HEK293 (cell line): Measurements from ENCODE around the gene CYB5B.

Source experiments
- CTCF ChIA-PET: fragments of 350-600 bp; formaldehyde crosslinking; extraction: SDS; loops from one replicate; lab custom pipeline; 2021; ENCODE audit warnings: antibody characterized with exemption; lab: Yijun Ruan, JAX
- POLR2A ChIA-PET: fragments of 300-600 bp; formaldehyde crosslinking; extraction: SDS; loops from one replicate; lab custom pipeline; 2020; ENCODE audit warnings: antibody characterized with exemption, inconsistent platforms; lab: Yijun Ruan, JAX
- H3K27ac ChIP-seq: fragments of 200-500 bp; sonication (Bioruptor generic); 2 replicates; pipeline ENCODE4 v1.5.1; 2014; ENCODE audit warnings: low read depth, low read length, control low read depth, inconsistent platforms; ENCODE audit errors: extremely low read depth
- H3K36me3 ChIP-seq, 2 experiments: fragments of 200-500 bp in 1 of 2; sonication (Bioruptor generic) in 1 of 2; 1 replicate in 1 of 2; 2 replicates in 1 of 2; pipeline ENCODE4 v1.5.1; 2014 to 2017; ENCODE audit warnings: inconsistent platforms in 2 of 2, low read length in 2 of 2; ENCODE audit not compliant: control insufficient read depth in 2 of 2, insufficient read depth in 1 of 2
- H3K4me1 ChIP-seq: fragments of 200-500 bp; sonication (Bioruptor generic); 2 replicates; pipeline ENCODE4 v1.5.1; 2014; ENCODE audit warnings: mild to moderate bottlenecking, low read length, inconsistent platforms; ENCODE audit not compliant: control insufficient read depth, insufficient read depth
- H3K4me3 ChIP-seq: 2 replicates; pipeline ENCODE4 v1.5.1; 2011; ENCODE audit warnings: low read depth, mild to moderate bottlenecking, control low read depth, low read length, moderate library complexity
- H3K9me3 ChIP-seq: fragments of 200-500 bp; sonication (Bioruptor generic); 2 replicates; pipeline ENCODE4 v1.5.1; 2014; ENCODE audit warnings: low read depth, low read length, inconsistent platforms; ENCODE audit not compliant: control insufficient read depth, insufficient read depth
- EGR2 ChIP-seq: fragments of 450-650 bp; formaldehyde crosslinking; IDR thresholded peaks from 2 replicates; pipeline ENCODE4 v1.5.1; 2016; ENCODE audit warnings: low read depth, missing biosample characterization, missing genetic modification characterization
- OSR2 ChIP-seq: fragments of 450-650 bp; formaldehyde crosslinking; IDR thresholded peaks from 2 replicates; pipeline ENCODE4 v1.5.1; 2016; ENCODE audit warnings: missing biosample characterization, missing genetic modification characterization
- PRDM1 ChIP-seq: fragments of 450-650 bp; formaldehyde crosslinking; IDR thresholded peaks from 2 replicates; pipeline ENCODE4; 2016; ENCODE audit warnings: missing biosample characterization, missing genetic modification characterization
- PRDM10 ChIP-seq: fragments of 450-650 bp; formaldehyde crosslinking; IDR thresholded peaks from 2 replicates; pipeline ENCODE4 v1.5.1; 2016; ENCODE audit warnings: missing biosample characterization, missing genetic modification characterization
- PRDM2 ChIP-seq: fragments of 450-650 bp; formaldehyde crosslinking; IDR thresholded peaks from 2 replicates; pipeline ENCODE4 v1.5.1; 2016; ENCODE audit warnings: missing biosample characterization, missing genetic modification characterization, borderline replicate concordance
- SALL2 ChIP-seq: fragments of 450-650 bp; formaldehyde crosslinking; IDR thresholded peaks from 2 replicates; pipeline ENCODE4 v1.5.0; 2017; ENCODE audit warnings: missing biosample characterization, mild to moderate bottlenecking, missing genetic modification characterization, borderline replicate concordance
- SCRT1 ChIP-seq: fragments of 450-650 bp; formaldehyde crosslinking; IDR thresholded peaks from 2 replicates; pipeline ENCODE4 v1.5.1; 2016; ENCODE audit warnings: missing biosample characterization, missing genetic modification characterization, borderline replicate concordance
- ZBTB20 ChIP-seq: fragments of 450-650 bp; formaldehyde crosslinking; IDR thresholded peaks from 2 replicates; pipeline ENCODE4 v1.5.1; 2016; ENCODE audit warnings: missing biosample characterization, missing genetic modification characterization
- ZBTB48 ChIP-seq: fragments of 450-650 bp; formaldehyde crosslinking; IDR thresholded peaks from 2 replicates; pipeline ENCODE4 v1.5.1; 2016; ENCODE audit warnings: missing biosample characterization, missing genetic modification characterization
- ZNF202 ChIP-seq: fragments of 450-650 bp; formaldehyde crosslinking; IDR thresholded peaks from 2 replicates; pipeline ENCODE4 v1.5.1; 2016; ENCODE audit warnings: missing biosample characterization, missing genetic modification characterization, borderline replicate concordance
- ZNF544 ChIP-seq: fragments of 450-650 bp; formaldehyde crosslinking; IDR thresholded peaks from 2 replicates; pipeline ENCODE4 v1.5.0; 2017; ENCODE audit warnings: missing biosample characterization, missing genetic modification characterization
- ZNF571 ChIP-seq: fragments of 450-650 bp; formaldehyde crosslinking; IDR thresholded peaks from 2 replicates; pipeline ENCODE4 v1.5.0; 2017; ENCODE audit warnings: missing biosample characterization, missing genetic modification characterization
- ZNF692 ChIP-seq: fragments of 450-650 bp; formaldehyde crosslinking; IDR thresholded peaks from 2 replicates; pipeline ENCODE4 v1.5.1; 2016; ENCODE audit warnings: missing biosample characterization, missing genetic modification characterization
- ZNF747 ChIP-seq: fragments of 450-650 bp; formaldehyde crosslinking; IDR thresholded peaks from 2 replicates; pipeline ENCODE4 v1.5.1; 2016; ENCODE audit warnings: missing biosample characterization, missing genetic modification characterization
- ZSCAN16 ChIP-seq: fragments of 450-650 bp; formaldehyde crosslinking; IDR thresholded peaks from 2 replicates; pipeline ENCODE4 v1.5.1; 2016; ENCODE audit warnings: missing biosample characterization, missing genetic modification characterization

CYB5B gene

GRCh38 chr16:69496376-69496775 is 72.0 kb downstream of the CYB5B start:
- POLR2A ChIA-PET: no interaction called here

More at GRCh38 chr16:69496376-69496775, 72.0 kb downstream of the CYB5B start:
- Histone ChIP-seq H3K36me3 (no peaks in the 10 kb centered on the region), H3K4me1 (no peaks in the 10 kb centered on the region), H3K27ac (no peak overlapping the region), H3K9me3 (no peaks in the 10 kb centered on the region), H3K4me3 (no peak overlapping the region)
- CTCF ChIA-PET: interaction anchor here (0.7 kb wide), 1 partner anchor 96 kb away, joined by 3 read pairs; no protein-coding TSS in a partner anchor
- TF ChIP-seq ZNF692 (tag by site-specific recombination) (no peak), ZNF571 (tag by site-specific recombination) (no peak), OSR2 (tag by site-specific recombination) (no peak), PRDM2 (tag by site-specific recombination) (no peak), SCRT1 (tag by site-specific recombination) (no peak), SALL2 (tag by site-specific recombination) (no peak), EGR2 (no peak), ZNF747 (tag by site-specific recombination) (no peak), ZSCAN16 (tag by site-specific recombination) (no peak), ZBTB48 (tag by site-specific recombination) (no peak), PRDM1 (tag by site-specific recombination) (no peak), ZNF202 (tag by site-specific recombination) (no peak), ZBTB20 (tag by site-specific recombination) (no peak), ZNF544 (tag by site-specific recombination) (no peak), PRDM10 (no peak)
